Uterus (tissue), 4 donors: ENCODE measurements around the gene KATNA1. TPM values are rescaled to one million over a fixed set of nuclear protein-coding genes. Genes with fewer than 3 reads are reported as not detected.

Experiments used
- DNase-seq, 2 donors: peaks; one replicate each; pipeline ENCODE4 v3.0.0-alpha.2; 2019 to 2020
- H3K27ac ChIP-seq, 2 donors: fragments of 200-600 bp; sonication (generic); 1 replicate in 1 of 2; 2 replicates in 1 of 2; pipeline ENCODE4 v1.5.1; 2016 to 2018
- H3K27me3 ChIP-seq, 2 donors: fragments of 200-600 bp; sonication (generic); one replicate each; pipeline ENCODE4 v1.5.1; 2018 to 2019; ENCODE audit warnings: control low read depth in 1 of 2
- H3K36me3 ChIP-seq, 2 donors: fragments of 200-600 bp; sonication (generic); one replicate each; pipeline ENCODE4 v1.5.1; 2019; ENCODE audit warnings: control low read depth in 1 of 2
- H3K4me1 ChIP-seq, 2 donors: fragments of 200-600 bp; sonication (generic); one replicate each; pipeline ENCODE4 v1.5.1; 2018 to 2019; ENCODE audit warnings: control low read depth in 1 of 2
- H3K4me3 ChIP-seq, 2 donors: fragments of 200-600 bp; sonication (generic); 1 replicate in 1 of 2; 2 replicates in 1 of 2; pipeline ENCODE4 v1.5.1; 2018 to 2019; ENCODE audit warnings: mild to moderate bottlenecking in 1 of 2
- H3K9me3 ChIP-seq, 2 donors: fragments of 200-600 bp; sonication (generic); one replicate each; pipeline ENCODE4 v1.5.1; 2019; ENCODE audit warnings: control low read depth in 1 of 2
- POLR2A ChIP-seq, 2 donors: fragments of 450-650 bp; IDR thresholded peaks; one replicate each; pipeline ENCODE4 v1.6.1; 2016; ENCODE audit warnings: antibody characterized with exemption in 2 of 2, mild to moderate bottlenecking in 1 of 2, moderate library complexity in 1 of 2
- intact Hi-C: fragments of 100-400 bp; cut with DNase I; formaldehyde crosslinking; loops from one replicate; pipeline ENCODE4 v1.15.1; 2023; ENCODE audit warnings: low total_unique reads
- total RNA-seq, 4 donors: library from RNA; depleted of rRNA in 3 of 4; stranded (reverse); fragments of >200 nt in 3 of 4; gene quantifications; one replicate each; pipeline versions ENCODE4 v1.1.0 to v1.2.4, GENCODE V29; 2014 to 2023
- TF ChIP-seq, protein P1 (sequence below), 4 experiments: fragments of 200-600 bp in 2 of 4; fragments of 450-650 bp in 2 of 4; sonication (generic) in 2 of 4; IDR thresholded peaks; one replicate each; pipeline ENCODE4 v1.5.1; 2016 to 2019; ENCODE audit warnings: antibody characterized with exemption in 4 of 4, mild to moderate bottlenecking in 2 of 4, moderate library complexity in 1 of 4
- donor health status: DM: yes; HTN: yes; CAD: no.

The KATNA1 gene
- total RNA-seq, 4 donors from 2014 or later: 15.6 to 80.2 (median 32.3) TPM

DNA sequence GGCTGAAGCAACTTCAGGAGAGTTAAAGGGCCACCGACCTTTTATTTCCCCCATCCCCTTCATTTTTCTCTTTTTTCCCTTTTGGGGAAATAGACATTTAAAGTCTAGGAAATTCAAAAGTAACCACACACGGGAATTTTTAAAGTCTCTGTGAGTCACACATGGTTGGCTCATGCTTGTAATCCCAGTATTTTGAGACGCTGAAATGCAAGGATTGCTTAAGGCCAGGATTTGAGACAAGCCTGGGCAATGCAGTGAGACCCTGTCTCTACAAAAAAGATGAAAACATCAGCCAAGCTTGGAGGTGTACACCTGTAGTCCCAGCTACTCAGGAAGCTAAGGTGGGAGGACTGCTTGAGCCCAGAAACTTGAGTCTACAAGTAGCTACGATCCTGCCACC, 34.2 kb downstream of the KATNA1 start:
- Histone ChIP-seq H3K4me3 (no peak overlapping the region), H3K9me3 (no peaks in the 10 kb centered on the region), H3K27me3 (no peaks in the 10 kb centered on the region), H3K27ac (no peak overlapping the region), H3K36me3 (no peaks in the 10 kb centered on the region), H3K4me1 (no peaks in the 10 kb centered on the region)
- TF ChIP-seq, protein P1, sequence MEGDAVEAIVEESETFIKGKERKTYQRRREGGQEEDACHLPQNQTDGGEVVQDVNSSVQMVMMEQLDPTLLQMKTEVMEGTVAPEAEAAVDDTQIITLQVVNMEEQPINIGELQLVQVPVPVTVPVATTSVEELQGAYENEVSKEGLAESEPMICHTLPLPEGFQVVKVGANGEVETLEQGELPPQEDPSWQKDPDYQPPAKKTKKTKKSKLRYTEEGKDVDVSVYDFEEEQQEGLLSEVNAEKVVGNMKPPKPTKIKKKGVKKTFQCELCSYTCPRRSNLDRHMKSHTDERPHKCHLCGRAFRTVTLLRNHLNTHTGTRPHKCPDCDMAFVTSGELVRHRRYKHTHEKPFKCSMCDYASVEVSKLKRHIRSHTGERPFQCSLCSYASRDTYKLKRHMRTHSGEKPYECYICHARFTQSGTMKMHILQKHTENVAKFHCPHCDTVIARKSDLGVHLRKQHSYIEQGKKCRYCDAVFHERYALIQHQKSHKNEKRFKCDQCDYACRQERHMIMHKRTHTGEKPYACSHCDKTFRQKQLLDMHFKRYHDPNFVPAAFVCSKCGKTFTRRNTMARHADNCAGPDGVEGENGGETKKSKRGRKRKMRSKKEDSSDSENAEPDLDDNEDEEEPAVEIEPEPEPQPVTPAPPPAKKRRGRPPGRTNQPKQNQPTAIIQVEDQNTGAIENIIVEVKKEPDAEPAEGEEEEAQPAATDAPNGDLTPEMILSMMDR (IDR thresholded peaks at IDR 0.05): no peak
- no peak for TF ChIP-seq POLR2A (IDR thresholded peaks at IDR 0.05)
- intact Hi-C loops: no loop called here
- no peak for DNase-seq

DNA sequence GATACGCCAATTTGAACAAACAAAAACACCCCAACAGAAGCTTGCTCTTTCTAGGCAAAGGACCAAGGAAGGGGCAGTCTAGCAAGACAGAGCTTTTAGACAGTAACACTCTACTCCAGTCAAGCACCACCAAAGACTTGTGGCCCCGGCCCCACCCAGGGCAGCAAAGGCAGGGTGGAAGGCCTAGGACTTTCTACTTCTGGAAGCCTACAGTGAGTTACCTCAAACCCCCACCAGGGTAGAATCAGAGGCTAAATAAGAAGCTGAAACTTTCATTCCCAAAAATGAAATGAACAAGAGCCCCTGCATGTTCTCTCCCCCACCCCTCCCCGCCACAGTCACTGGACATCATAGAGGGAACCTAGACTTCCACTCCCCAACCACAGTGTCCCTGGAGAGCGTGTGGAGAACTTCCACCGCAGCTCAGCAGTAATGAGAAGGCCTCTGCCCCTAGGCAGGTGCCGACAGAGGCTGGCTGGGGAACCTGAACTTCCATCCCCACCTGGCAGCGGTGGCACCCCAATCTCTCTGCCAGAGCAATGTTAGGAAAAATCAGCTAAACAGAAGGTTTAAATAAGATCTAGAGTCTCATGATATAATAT, 40.0 kb downstream of the KATNA1 start:
- Histone ChIP-seq H3K27me3 (no peaks in the 10 kb centered on the region), H3K9me3 (no peaks in the 10 kb centered on the region), H3K36me3 (no peaks in the 10 kb centered on the region), H3K27ac (no peak overlapping the region), H3K4me3 (no peak overlapping the region), H3K4me1 (no peaks in the 10 kb centered on the region)
- no peak for DNase-seq
- TF ChIP-seq, protein P1 (IDR thresholded peaks at IDR 0.05): no peak
- no peak for TF ChIP-seq POLR2A (IDR thresholded peaks at IDR 0.05)
- intact Hi-C loops: no loop called here

DNA sequence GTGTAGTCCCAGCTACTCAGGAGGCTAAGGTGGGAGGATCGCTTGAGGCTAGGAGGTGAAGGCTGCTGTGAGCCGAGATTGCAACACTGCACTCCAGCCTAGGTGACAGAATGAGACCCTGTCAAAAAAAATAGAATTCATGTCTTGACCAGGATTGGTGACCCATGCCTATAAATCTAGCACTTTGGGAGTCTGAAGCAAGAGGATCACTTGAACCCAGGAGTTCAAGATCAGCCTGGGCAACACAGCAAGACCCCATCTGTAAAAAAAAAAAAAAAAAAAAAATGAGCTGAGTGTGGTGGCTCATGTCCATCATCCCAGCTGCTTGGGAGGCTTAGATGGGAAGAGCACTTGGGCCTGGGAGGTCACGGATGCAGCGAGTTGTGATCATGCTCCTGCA, 48.0 kb downstream of the KATNA1 start:
- H3K36me3 ChIP-seq: no peaks in the 10 kb centered on the region
- no peak for DNase-seq
- H3K27me3 ChIP-seq: no peaks in the 10 kb centered on the region
- no peak overlapping the region for H3K27ac ChIP-seq
- H3K4me3 ChIP-seq: no peak overlapping the region
- H3K4me1 ChIP-seq: no peaks in the 10 kb centered on the region
- intact Hi-C loops: no loop called here
- no peaks in the 10 kb centered on the region for H3K9me3 ChIP-seq
- no peak for TF ChIP-seq POLR2A (IDR thresholded peaks at IDR 0.05)
- TF ChIP-seq, protein P1 (IDR thresholded peaks at IDR 0.05): no peak

DNA sequence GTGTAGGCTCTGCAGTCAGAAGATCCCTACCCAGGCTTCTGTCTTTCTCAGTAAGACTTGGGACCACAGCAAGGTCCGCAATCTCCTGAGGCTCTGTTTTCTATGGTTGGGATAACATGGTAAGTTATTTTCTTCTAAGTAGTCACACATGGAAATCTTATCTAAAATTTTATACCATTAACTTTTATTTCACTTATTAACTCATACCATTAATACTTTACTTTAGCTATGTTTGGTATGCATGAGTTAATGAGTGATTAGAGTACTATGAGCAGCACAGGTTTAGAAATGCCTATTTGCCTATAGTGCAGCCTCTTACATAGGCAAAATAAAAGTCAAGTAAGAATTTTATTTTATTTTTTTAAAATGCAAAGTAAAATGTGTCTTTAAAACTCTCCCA, 55.1 kb downstream of the KATNA1 start:
- no peak for DNase-seq
- Histone ChIP-seq H3K27me3 (no peaks in the 10 kb centered on the region), H3K9me3 (no peaks in the 10 kb centered on the region), H3K36me3 (no peaks in the 10 kb centered on the region), H3K4me1 (no peaks in the 10 kb centered on the region), H3K4me3 (no peak overlapping the region), H3K27ac (no peak overlapping the region)
- intact Hi-C loops: no loop called here
- TF ChIP-seq, protein P1 (IDR thresholded peaks at IDR 0.05): no peak
- no peak for TF ChIP-seq POLR2A (IDR thresholded peaks at IDR 0.05)

GRCh38 chr6:149592983-149593382, 55.5 kb downstream of the KATNA1 start:
- H3K27me3 ChIP-seq: no peaks in the 10 kb centered on the region
- H3K27ac ChIP-seq: no peak overlapping the region
- H3K9me3 ChIP-seq: no peaks in the 10 kb centered on the region
- intact Hi-C loops: no loop called here
- TF ChIP-seq, protein P1 (IDR thresholded peaks at IDR 0.05): no peak
- no peak for TF ChIP-seq POLR2A (IDR thresholded peaks at IDR 0.05)
- DNase-seq: no peak
- no peaks in the 10 kb centered on the region for H3K4me1 ChIP-seq
- no peaks in the 10 kb centered on the region for H3K36me3 ChIP-seq
- H3K4me3 ChIP-seq: no peak overlapping the region
